Common myeloid progenitor, CD34-positive (primary cell): Measurements from ENCODE around the gene PTPRQ.

Experiments
- CTCF ChIA-PET: fragments of 350-600 bp; sonication (Branson Sonifier 250); formaldehyde crosslinking; loops from one replicate; lab custom pipeline; 2021; ENCODE audit warnings: antibody characterized with exemption; lab: Charles Lee
- POLR2A ChIA-PET: fragments of 350-600 bp; sonication (Branson Sonifier 250); formaldehyde crosslinking; loops from one replicate; lab custom pipeline; 2021; ENCODE audit warnings: antibody characterized with exemption; lab: Charles Lee
- DNase-seq, 3 donors: peaks; one replicate each; pipeline versions ENCODE4 v3.0.0 to v3.0.0-alpha.2; 2013
- H3K27ac ChIP-seq, 2 experiments: 1 replicate in 1 of 2; 2 replicates in 1 of 2; pipeline ENCODE4 v1.7.0; 2013; ENCODE audit warnings: inconsistent platforms in 2 of 2, low read length in 2 of 2, mild to moderate bottlenecking in 2 of 2, low read depth in 1 of 2, moderate library complexity in 1 of 2; ENCODE audit not compliant: severe bottlenecking in 2 of 2, insufficient read depth in 1 of 2, poor library complexity in 1 of 2
- H3K27me3 ChIP-seq, 5 experiments: replicated peaks in 2 of 5; 1 replicate in 3 of 5; 2 replicates in 2 of 5; pipeline versions ENCODE4 v1.6.1 to v1.7.0; 2013; ENCODE audit warnings: low read length in 4 of 5, mild to moderate bottlenecking in 2 of 5, moderate library complexity in 2 of 5, inconsistent platforms in 1 of 5; ENCODE audit not compliant: insufficient read depth in 5 of 5, control insufficient read depth in 4 of 5
- H3K36me3 ChIP-seq, 4 experiments: 1 replicate in 2 of 4; 2 replicates in 2 of 4; pipeline versions ENCODE4 v1.6.1 to v1.7.0; 2013; ENCODE audit warnings: low read length in 3 of 4, control low read depth in 1 of 4, mild to moderate bottlenecking in 1 of 4; ENCODE audit not compliant: control insufficient read depth in 4 of 4, insufficient read depth in 4 of 4
- H3K4me1 ChIP-seq, 4 experiments: 1 replicate in 3 of 4; 2 replicates in 1 of 4; pipeline versions ENCODE4 v1.6.1 to v1.7.1; 2013; ENCODE audit warnings: low read length in 3 of 4, mild to moderate bottlenecking in 3 of 4, control low read depth in 1 of 4, inconsistent platforms in 1 of 4, moderate library complexity in 1 of 4; ENCODE audit not compliant: control insufficient read depth in 4 of 4, insufficient read depth in 4 of 4; ENCODE audit errors: control extremely low read depth in 1 of 4
- H3K4me3 ChIP-seq, 7 experiments: 1 replicate in 4 of 7; 2 replicates in 3 of 7; pipeline versions ENCODE4 v1.5.1 to v1.7.0; 2013; ENCODE audit warnings: mild to moderate bottlenecking in 7 of 7, low read length in 6 of 7, moderate library complexity in 6 of 7, inconsistent platforms in 2 of 7, low read depth in 2 of 7, control low read depth in 1 of 7; ENCODE audit not compliant: insufficient read depth in 4 of 7, control insufficient read depth in 1 of 7; ENCODE audit errors: extremely low read depth in 1 of 7
- H3K9me3 ChIP-seq, 5 experiments: 1 replicate in 4 of 5; 2 replicates in 1 of 5; pipeline versions ENCODE4 v1.6.1 to v1.7.1; 2013; ENCODE audit warnings: low read length in 4 of 5, mild to moderate bottlenecking in 2 of 5, inconsistent platforms in 1 of 5, low read depth in 1 of 5, moderate library complexity in 1 of 5; ENCODE audit not compliant: control insufficient read depth in 4 of 5, insufficient read depth in 2 of 5; ENCODE audit errors: control extremely low read depth in 1 of 5
- WGBS: methylation state at CpG from one replicate; pipeline ENCODE4 v1.1.5; 2013; ENCODE audit not compliant: insufficient coverage; 5-methylcytosine and 5-hydroxymethylcytosine counted together

Gene PTPRQ

GRCh38 chr12:80556566-80556965, 112.5 kb downstream of the PTPRQ start:
- ChIA-PET CTCF (no interaction called here), POLR2A (no interaction called here)
- Histone ChIP-seq H3K27ac (no peak overlapping the region), H3K4me3 (no peak overlapping the region), H3K4me1 (no peaks in the 10 kb centered on the region), H3K27me3 (no peaks in the 10 kb centered on the region), H3K9me3 (no peaks in the 10 kb centered on the region), H3K36me3 (no peaks in the 10 kb centered on the region)
- no CpG with 5 or more reads among the region's 1 CpG for WGBS
- DNase-seq = no peak

GRCh38 chr12:80559766-80560165, 115.7 kb downstream of the PTPRQ start:
- no peak for DNase-seq

GRCh38 chr12:80565271-80565670, 121.2 kb downstream of the PTPRQ start:
- Histone ChIP-seq H3K27me3 (no peaks in the 10 kb centered on the region), H3K36me3 (no peaks in the 10 kb centered on the region), H3K27ac (no peak overlapping the region), H3K9me3 (no peaks in the 10 kb centered on the region), H3K4me1 (no peaks in the 10 kb centered on the region), H3K4me3 (no peak overlapping the region)
- ChIA-PET POLR2A (interaction anchor here (0.6 kb wide), 1 partner anchor 1089 kb away, joined by 5 read pairs; no protein-coding TSS in a partner anchor), CTCF (no interaction called here)
- DNase-seq = no peak
- no CpG with 5 or more reads among the region's 2 CpGs for WGBS

More at GRCh38 chr12:80559766-80560165, 115.7 kb downstream of the PTPRQ start:
- WGBS = 100% methylated on average over 1 of the region's 1 CpG
- Histone ChIP-seq H3K4me3 (no peak overlapping the region), H3K36me3 (no peaks in the 10 kb centered on the region), H3K9me3 (no peaks in the 10 kb centered on the region), H3K27me3 (no peaks in the 10 kb centered on the region), H3K27ac (no peak overlapping the region), H3K4me1 (no peaks in the 10 kb centered on the region)
- CTCF ChIA-PET = no interaction called here
- POLR2A ChIA-PET = no interaction called here

- no peaks in the 10 kb centered on the region for H3K4me1 ChIP-seq
- H3K36me3 ChIP-seq = no peaks in the 10 kb centered on the region
- no peak overlapping the region for H3K27ac ChIP-seq
- no peaks in the 10 kb centered on the region for H3K27me3 ChIP-seq
- no peak overlapping the region for H3K4me3 ChIP-seq
- no peak for DNase-seq
- ChIA-PET CTCF (no interaction called here), POLR2A (no interaction called here)
- H3K9me3 ChIP-seq = no peaks in the 10 kb centered on the region
These were observed 123.4 kb downstream of the PTPRQ start for GRCh38 chr12:80567401-80567800.

- DNase-seq = no peak
- H3K27ac ChIP-seq = no peak overlapping the region
- no peaks in the 10 kb centered on the region for H3K27me3 ChIP-seq
- no peak overlapping the region for H3K4me3 ChIP-seq
- no peaks in the 10 kb centered on the region for H3K36me3 ChIP-seq
- 83% methylated on average over 1 of the region's 3 CpGs for WGBS
- POLR2A ChIA-PET = no interaction called here
- no peaks in the 10 kb centered on the region for H3K9me3 ChIP-seq
- CTCF ChIA-PET = no interaction called here
- no peaks in the 10 kb centered on the region for H3K4me1 ChIP-seq
These were observed 132.8 kb downstream of the PTPRQ start for GRCh38 chr12:80576641-80577418.

GRCh38 chr12:80580254-80580653, 136.2 kb downstream of the PTPRQ start:
- H3K27ac ChIP-seq = no peak overlapping the region
- CTCF ChIA-PET = no interaction called here

GRCh38 chr12:80581783-80582182, 137.7 kb downstream of the PTPRQ start:
- ChIA-PET CTCF (no interaction called here), POLR2A (no interaction called here)
- DNase-seq = no peak
- no peaks in the 10 kb centered on the region for H3K36me3 ChIP-seq
- no peaks in the 10 kb centered on the region for H3K4me1 ChIP-seq
- peaks cover 0 to 2% (median 0%) of the 10 kb centered on the region in 5 experiments for H3K27me3 ChIP-seq
- WGBS = no CpG with 5 or more reads among the region's 2 CpGs
- H3K4me3 ChIP-seq = no peak overlapping the region
- H3K27ac ChIP-seq = no peak overlapping the region
- H3K9me3 ChIP-seq = no peaks in the 10 kb centered on the region

More at GRCh38 chr12:80580254-80580653, 136.2 kb downstream of the PTPRQ start:
- no peak overlapping the region for H3K4me3 ChIP-seq
- POLR2A ChIA-PET = interaction anchor here (0.6 kb wide), 1 partner anchor 55 kb away, joined by 3 read pairs; no protein-coding TSS in a partner anchor
- no peaks in the 10 kb centered on the region for H3K36me3 ChIP-seq
- no peaks in the 10 kb centered on the region for H3K9me3 ChIP-seq
- H3K4me1 ChIP-seq = no peaks in the 10 kb centered on the region
- H3K27me3 ChIP-seq = peaks cover 0 to 2% (median 0%) of the 10 kb centered on the region in 5 experiments
- WGBS = 100% methylated on average over 1 of the region's 1 CpG
- no peak for DNase-seq
